Neural cell (in vitro differentiated cells): Measurements from ENCODE around the gene DOCK4. TPM values are rescaled to one million over a fixed set of nuclear protein-coding genes. Genes with fewer than 3 reads are reported as not detected.

ENCODE experiments used
- H2AFZ ChIP-seq: fragments of 200-600, 300-800 bp; sonication (generic), shearing (Covaris generic); 2 replicates; pipeline ENCODE4 v1.6.0; 2014; ENCODE audit warnings: low read depth, mild to moderate bottlenecking, antibody characterized with exemption, low read length, moderate library complexity
- H3F3A ChIP-seq: fragments of 200-600 bp; shearing (Covaris generic); 2 replicates; pipeline ENCODE4 v1.6.1; 2016; ENCODE audit warnings: mild to moderate bottlenecking, moderate library complexity, mixed read lengths, antibody characterized with exemption, low read length; ENCODE audit not compliant: insufficient read depth, poor library complexity, severe bottlenecking
- H3K27ac ChIP-seq: fragments of 200-600, 300-800 bp; sonication (generic), shearing (Covaris generic); 2 replicates; pipeline ENCODE4 v1.5.1; 2014; ENCODE audit warnings: mild to moderate bottlenecking, low read length, moderate library complexity
- H3K27me3 ChIP-seq: fragments of 300-800, 200-600 bp; sonication (generic), shearing (Covaris generic); 2 replicates; pipeline ENCODE4 v1.6.0; 2014; ENCODE audit warnings: mild to moderate bottlenecking, low read depth, low read length, moderate library complexity; ENCODE audit not compliant: insufficient read depth
- H3K36me3 ChIP-seq: fragments of 300-800, 200-600 bp; sonication (generic), shearing (Covaris generic); 2 replicates; pipeline ENCODE4 v1.5.1; 2014; ENCODE audit warnings: mild to moderate bottlenecking, antibody characterized with exemption, low read length, moderate library complexity; ENCODE audit not compliant: insufficient read depth
- H3K4me2 ChIP-seq: fragments of 300-800, 200-600 bp; sonication (generic), shearing (Covaris generic); 2 replicates; pipeline ENCODE4 v1.6.0; 2014; ENCODE audit warnings: mild to moderate bottlenecking, low read length
- H3K4me3 ChIP-seq: fragments of 300-800, 200-600 bp; sonication (generic), shearing (Covaris generic); 2 replicates; pipeline ENCODE4 v1.5.1; 2014; ENCODE audit warnings: mild to moderate bottlenecking, low read length, moderate library complexity
- H3K79me2 ChIP-seq: fragments of 200-600 bp; shearing (Covaris generic); replicated peaks from 2 replicates; pipeline ENCODE4 v1.6.0; 2014; ENCODE audit warnings: mild to moderate bottlenecking, low read length, moderate library complexity; ENCODE audit not compliant: insufficient read depth
- H3K9ac ChIP-seq: fragments of 300-800, 200-600 bp; sonication (generic), shearing (Covaris generic); 2 replicates; pipeline ENCODE4 v1.6.1; 2016; ENCODE audit warnings: mild to moderate bottlenecking, low read length, mixed read lengths
- H3K9me2 ChIP-seq: fragments of 200-600 bp; shearing (Covaris generic); 2 replicates; pipeline ENCODE4 v1.6.1; 2016; ENCODE audit warnings: mild to moderate bottlenecking, low read length, mixed read lengths; ENCODE audit not compliant: insufficient read depth
- H3K9me3 ChIP-seq: fragments of 200-600, 300-800 bp; sonication (generic), shearing (Covaris generic); 2 replicates; pipeline ENCODE4 v1.6.1; 2016; ENCODE audit warnings: mild to moderate bottlenecking, mixed run types, low read length, moderate library complexity, mixed read lengths
- H4K20me1 ChIP-seq: fragments of 200-600 bp; shearing (Covaris generic); 2 replicates; pipeline ENCODE4 v1.6.1; 2016; ENCODE audit warnings: mild to moderate bottlenecking, mixed run types; ENCODE audit not compliant: insufficient read depth
- EP300 ChIP-seq: fragments of 450-650 bp; conservative IDR thresholded peaks from 2 replicates; pipeline ENCODE4 v1.6.1; 2014; ENCODE audit warnings: antibody characterized with exemption, mild to moderate bottlenecking, moderate library complexity; ENCODE audit not compliant: poor library complexity, severe bottlenecking
- EZH2 ChIP-seq: fragments of 200-600, 300-800 bp; shearing (Covaris generic), sonication (generic); IDR thresholded peaks from 2 replicates; pipeline ENCODE4 v1.6.1; 2014; ENCODE audit warnings: antibody characterized with exemption, low read length, borderline replicate concordance, mild to moderate bottlenecking; ENCODE audit not compliant: insufficient read depth, poor library complexity, severe bottlenecking
- MXI1 ChIP-seq: fragments of 450-650 bp; conservative IDR thresholded peaks from 2 replicates; pipeline ENCODE4 v1.6.1; 2014; ENCODE audit warnings: antibody characterized with exemption, mild to moderate bottlenecking; ENCODE audit not compliant: poor library complexity, severe bottlenecking
- POLR2AphosphoS5 ChIP-seq: IDR thresholded peaks from 2 replicates; pipeline ENCODE4 v1.6.1; 2012
- RAD21 ChIP-seq: fragments of 450-650 bp; conservative IDR thresholded peaks from 2 replicates; pipeline ENCODE4 v1.6.1; 2014; ENCODE audit warnings: antibody characterized with exemption, mild to moderate bottlenecking, moderate library complexity
- SMC3 ChIP-seq: fragments of 450-650 bp; conservative IDR thresholded peaks from 2 replicates; pipeline ENCODE4 v1.6.1; 2014; ENCODE audit warnings: antibody characterized with exemption, mild to moderate bottlenecking, moderate library complexity; ENCODE audit not compliant: poor library complexity
- TAF1 ChIP-seq: IDR thresholded peaks from 2 replicates; pipeline ENCODE4 v1.6.1; 2012; ENCODE audit warnings: low read depth
- polyA plus RNA-seq: library from polyadenylated mRNA; depleted of rRNA; stranded (reverse); fragments of >200 nt; gene quantifications from 2 replicates; pipeline ENCODE4 v1.2.3, GENCODE V29; 2014
- TF ChIP-seq, protein P1 (sequence below): fragments of 450-650 bp; IDR thresholded peaks from 2 replicates; pipeline ENCODE4 v1.5.1; 2014; ENCODE audit warnings: antibody characterized with exemption, mild to moderate bottlenecking, moderate library complexity; ENCODE audit not compliant: poor library complexity, severe bottlenecking
- TF ChIP-seq, protein P2 (sequence below): IDR thresholded peaks from 2 replicates; pipeline ENCODE4 v1.6.1; 2012; ENCODE audit warnings: borderline replicate concordance

The DOCK4 gene
- polyA plus RNA-seq, 1 donor from 2014 or later, result 28.1 TPM

- TF ChIP-seq SMC3 (no peak), EP300 (no peak), POLR2AphosphoS5 (no peak), TAF1 (no peak), MXI1 (no peak)
- TF ChIP-seq, protein P1, sequence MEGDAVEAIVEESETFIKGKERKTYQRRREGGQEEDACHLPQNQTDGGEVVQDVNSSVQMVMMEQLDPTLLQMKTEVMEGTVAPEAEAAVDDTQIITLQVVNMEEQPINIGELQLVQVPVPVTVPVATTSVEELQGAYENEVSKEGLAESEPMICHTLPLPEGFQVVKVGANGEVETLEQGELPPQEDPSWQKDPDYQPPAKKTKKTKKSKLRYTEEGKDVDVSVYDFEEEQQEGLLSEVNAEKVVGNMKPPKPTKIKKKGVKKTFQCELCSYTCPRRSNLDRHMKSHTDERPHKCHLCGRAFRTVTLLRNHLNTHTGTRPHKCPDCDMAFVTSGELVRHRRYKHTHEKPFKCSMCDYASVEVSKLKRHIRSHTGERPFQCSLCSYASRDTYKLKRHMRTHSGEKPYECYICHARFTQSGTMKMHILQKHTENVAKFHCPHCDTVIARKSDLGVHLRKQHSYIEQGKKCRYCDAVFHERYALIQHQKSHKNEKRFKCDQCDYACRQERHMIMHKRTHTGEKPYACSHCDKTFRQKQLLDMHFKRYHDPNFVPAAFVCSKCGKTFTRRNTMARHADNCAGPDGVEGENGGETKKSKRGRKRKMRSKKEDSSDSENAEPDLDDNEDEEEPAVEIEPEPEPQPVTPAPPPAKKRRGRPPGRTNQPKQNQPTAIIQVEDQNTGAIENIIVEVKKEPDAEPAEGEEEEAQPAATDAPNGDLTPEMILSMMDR, result no peak
- TF ChIP-seq, protein P2, sequence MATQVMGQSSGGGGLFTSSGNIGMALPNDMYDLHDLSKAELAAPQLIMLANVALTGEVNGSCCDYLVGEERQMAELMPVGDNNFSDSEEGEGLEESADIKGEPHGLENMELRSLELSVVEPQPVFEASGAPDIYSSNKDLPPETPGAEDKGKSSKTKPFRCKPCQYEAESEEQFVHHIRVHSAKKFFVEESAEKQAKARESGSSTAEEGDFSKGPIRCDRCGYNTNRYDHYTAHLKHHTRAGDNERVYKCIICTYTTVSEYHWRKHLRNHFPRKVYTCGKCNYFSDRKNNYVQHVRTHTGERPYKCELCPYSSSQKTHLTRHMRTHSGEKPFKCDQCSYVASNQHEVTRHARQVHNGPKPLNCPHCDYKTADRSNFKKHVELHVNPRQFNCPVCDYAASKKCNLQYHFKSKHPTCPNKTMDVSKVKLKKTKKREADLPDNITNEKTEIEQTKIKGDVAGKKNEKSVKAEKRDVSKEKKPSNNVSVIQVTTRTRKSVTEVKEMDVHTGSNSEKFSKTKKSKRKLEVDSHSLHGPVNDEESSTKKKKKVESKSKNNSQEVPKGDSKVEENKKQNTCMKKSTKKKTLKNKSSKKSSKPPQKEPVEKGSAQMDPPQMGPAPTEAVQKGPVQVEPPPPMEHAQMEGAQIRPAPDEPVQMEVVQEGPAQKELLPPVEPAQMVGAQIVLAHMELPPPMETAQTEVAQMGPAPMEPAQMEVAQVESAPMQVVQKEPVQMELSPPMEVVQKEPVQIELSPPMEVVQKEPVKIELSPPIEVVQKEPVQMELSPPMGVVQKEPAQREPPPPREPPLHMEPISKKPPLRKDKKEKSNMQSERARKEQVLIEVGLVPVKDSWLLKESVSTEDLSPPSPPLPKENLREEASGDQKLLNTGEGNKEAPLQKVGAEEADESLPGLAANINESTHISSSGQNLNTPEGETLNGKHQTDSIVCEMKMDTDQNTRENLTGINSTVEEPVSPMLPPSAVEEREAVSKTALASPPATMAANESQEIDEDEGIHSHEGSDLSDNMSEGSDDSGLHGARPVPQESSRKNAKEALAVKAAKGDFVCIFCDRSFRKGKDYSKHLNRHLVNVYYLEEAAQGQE, result no peak
- Histone ChIP-seq H3K79me2 (no peaks in the 10 kb centered on the region), H3K36me3 (no peaks in the 10 kb centered on the region), H3K9ac (no peak overlapping the region), H3K27me3 (no peaks in the 10 kb centered on the region), H3F3A (no peaks in the 10 kb centered on the region), H3K4me3 (no peak overlapping the region), H2AFZ (no peak overlapping the region), H3K9me2 (no peaks in the 10 kb centered on the region), H3K9me3 (no peaks in the 10 kb centered on the region), H4K20me1 (no peaks in the 10 kb centered on the region), H3K27ac (no peak overlapping the region), H3K4me2 (no peak overlapping the region)
These were observed 124.4 kb downstream of the DOCK4 start for GRCh38 chr7:112081778-112082177.

- Histone ChIP-seq H3K27ac (no peak overlapping the region), H3K9ac (no peak overlapping the region), H3K27me3 (no peaks in the 10 kb centered on the region), H3K9me2 (no peaks in the 10 kb centered on the region), H3K79me2 (no peaks in the 10 kb centered on the region), H3F3A (no peaks in the 10 kb centered on the region), H3K4me2 (no peak overlapping the region), H4K20me1 (no peaks in the 10 kb centered on the region), H3K4me3 (no peak overlapping the region), H3K9me3 (no peaks in the 10 kb centered on the region), H2AFZ (no peak overlapping the region), H3K36me3 (no peaks in the 10 kb centered on the region)
- TF ChIP-seq RAD21 (no peak), EP300 (no peak), POLR2AphosphoS5 (no peak), SMC3 (no peak), EZH2 (no peak), TAF1 (no peak), MXI1 (no peak)
- TF ChIP-seq, protein P1, result no peak
- TF ChIP-seq, protein P2, result no peak
These were observed 125.2 kb downstream of the DOCK4 start for GRCh38 chr7:112080978-112081377.
